NK-92 treated with Interleukin-12 subunit alpha and Interleukin-12 subunit beta, amount 100 ng/mL, for 24 hours (cell line): ENCODE measurements around the gene PRPH.
"Not testable (repeated sequence)": the region's sequence is repeated elsewhere in the genome, so short reads cannot be mapped to it uniquely, and the experiment has no call there.

Experiments
- DNase-seq: peaks from one replicate; lab custom pipeline; 2025; lab: John Stamatoyannopoulos, UW

The PRPH gene

GRCh38 chr12:49333778-49334177 lies 38.8 kb downstream of the PRPH start:
- DNase-seq: not testable (repeated sequence)

- no peak for DNase-seq
These were observed 39.3 kb downstream of the PRPH start for GRCh38 chr12:49334226-49334625.

- no peak for DNase-seq
These were observed 39.7 kb downstream of the PRPH start for GRCh38 chr12:49334681-49335080.

- no peak for DNase-seq
These were observed 40.4 kb downstream of the PRPH start for GRCh38 chr12:49335118-49335954.

GRCh38 chr12:49335955-49336644 lies 41.2 kb downstream of the PRPH start:
- DNase-seq: no peak

- peak; percentile 40 for DNase-seq
These were observed 42.0 kb downstream of the PRPH start, which contains the start of gene C1QL4 for GRCh38 chr12:49336645-49337584. TSS of gene C1QL4 (minus strand) at chr12:49337188. CDS start at chr12:49336477, 711 bp downstream.

- DNase-seq: no peak
These were observed 44.0 kb downstream of the PRPH start for GRCh38 chr12:49338830-49339463.

GRCh38 chr12:49339464-49339861 lies 44.5 kb downstream of the PRPH start:
- no peak for DNase-seq

GRCh38 chr12:49340095-49340870 lies 45.3 kb downstream of the PRPH start:
- DNase-seq: no peak

- no peak for DNase-seq
These were observed 46.2 kb downstream of the PRPH start for GRCh38 chr12:49340971-49341776.

- no peak for DNase-seq
These were observed 46.8 kb downstream of the PRPH start for GRCh38 chr12:49341777-49342065.

GRCh38 chr12:49342066-49342913 lies 47.3 kb downstream of the PRPH start:
- peak; percentile 23 for DNase-seq

GRCh38 chr12:49342914-49343731 lies 48.2 kb downstream of the PRPH start:
- DNase-seq: no peak

- DNase-seq: no peak
These were observed 49.6 kb downstream of the PRPH start for GRCh38 chr12:49344486-49345050.

GRCh38 chr12:49345051-49345824 lies 50.3 kb downstream of the PRPH start:
- DNase-seq: no peak

- no peak for DNase-seq
These were observed 51.1 kb downstream of the PRPH start for GRCh38 chr12:49345825-49346658.
